GM21367 (cell line): ENCODE measurements around the gene RPTOR.

Source experiments
- ATAC-seq: cut with Tn5 transposase; IDR thresholded peaks from one replicate; pipeline ENCODE4 v1.9.1; 2021; ENCODE audit not compliant: unreplicated experiment

Gene RPTOR

GRCh38 chr17:80936723-80937122, 392.1 kb downstream of the RPTOR start:
- ATAC-seq: no peak

DNA sequence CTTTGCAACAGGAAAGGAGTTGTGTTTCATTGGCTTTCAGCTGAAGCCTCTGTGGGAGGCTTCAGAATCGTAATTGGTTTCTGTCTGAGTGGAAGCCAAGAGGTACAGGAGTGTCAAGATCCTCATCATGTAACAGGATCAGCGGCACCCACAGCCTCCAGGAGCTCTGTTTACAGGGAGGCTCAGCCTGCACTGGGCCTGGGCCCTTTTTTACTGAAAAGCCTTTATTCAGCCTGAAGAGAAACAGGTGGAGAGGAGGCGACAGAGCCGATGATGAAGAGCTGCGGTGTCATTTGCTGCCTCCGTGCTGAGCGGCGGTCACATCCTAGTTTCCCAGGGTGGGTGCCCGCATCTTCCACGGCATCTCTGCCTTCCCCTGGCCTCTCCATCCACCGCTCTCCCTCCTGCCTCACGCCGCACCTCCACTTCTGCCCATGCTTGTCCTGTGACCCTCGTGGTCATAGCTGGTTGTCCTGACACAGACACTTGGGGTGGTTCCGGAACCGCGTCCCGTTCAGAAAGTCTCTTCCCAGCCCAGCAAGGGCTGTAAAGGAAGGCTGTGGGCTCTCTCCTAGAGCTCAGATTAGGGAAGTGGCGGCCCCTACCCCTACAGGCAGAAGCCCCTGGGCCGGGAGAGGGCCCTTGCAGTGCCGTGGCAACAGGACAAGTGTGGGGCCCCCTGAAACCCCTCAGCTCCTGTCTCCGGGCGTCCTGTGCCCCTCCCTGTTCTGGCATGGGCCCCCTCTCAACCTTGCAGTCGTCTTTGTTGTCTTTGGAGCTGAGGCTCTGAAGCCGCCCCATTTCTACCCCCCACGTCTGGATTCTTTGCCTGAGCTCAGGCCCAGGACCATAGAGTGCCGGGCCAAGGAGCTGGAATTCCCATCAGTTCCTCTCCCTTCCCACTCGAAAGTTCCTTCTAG, 393.1 kb downstream of the RPTOR start:
- ATAC-seq: no peak

DNA sequence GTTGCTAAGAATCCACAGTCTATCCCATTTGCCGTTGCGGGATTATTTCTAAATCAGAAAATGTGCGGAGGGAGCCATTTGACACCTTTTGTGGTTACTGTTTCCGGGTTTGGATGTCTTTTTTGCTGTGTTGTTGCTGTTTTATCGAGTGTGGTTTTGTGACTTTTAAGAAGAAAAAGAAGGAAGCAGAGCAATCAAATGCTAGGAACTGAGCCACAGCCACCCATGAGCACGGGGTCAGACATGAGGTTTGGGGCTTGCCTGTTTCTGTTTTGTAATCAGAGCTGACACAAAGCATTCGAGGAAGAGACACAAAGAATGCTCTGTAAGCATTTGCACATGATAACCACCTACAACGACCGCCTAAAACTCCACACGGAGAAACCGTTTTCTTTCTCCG, 393.9 kb downstream of the RPTOR start:
- ATAC-seq: no peak

- ATAC-seq: no peak
Observed at GRCh38 chr17:80939151-80940145, 394.8 kb downstream of the RPTOR start.

DNA sequence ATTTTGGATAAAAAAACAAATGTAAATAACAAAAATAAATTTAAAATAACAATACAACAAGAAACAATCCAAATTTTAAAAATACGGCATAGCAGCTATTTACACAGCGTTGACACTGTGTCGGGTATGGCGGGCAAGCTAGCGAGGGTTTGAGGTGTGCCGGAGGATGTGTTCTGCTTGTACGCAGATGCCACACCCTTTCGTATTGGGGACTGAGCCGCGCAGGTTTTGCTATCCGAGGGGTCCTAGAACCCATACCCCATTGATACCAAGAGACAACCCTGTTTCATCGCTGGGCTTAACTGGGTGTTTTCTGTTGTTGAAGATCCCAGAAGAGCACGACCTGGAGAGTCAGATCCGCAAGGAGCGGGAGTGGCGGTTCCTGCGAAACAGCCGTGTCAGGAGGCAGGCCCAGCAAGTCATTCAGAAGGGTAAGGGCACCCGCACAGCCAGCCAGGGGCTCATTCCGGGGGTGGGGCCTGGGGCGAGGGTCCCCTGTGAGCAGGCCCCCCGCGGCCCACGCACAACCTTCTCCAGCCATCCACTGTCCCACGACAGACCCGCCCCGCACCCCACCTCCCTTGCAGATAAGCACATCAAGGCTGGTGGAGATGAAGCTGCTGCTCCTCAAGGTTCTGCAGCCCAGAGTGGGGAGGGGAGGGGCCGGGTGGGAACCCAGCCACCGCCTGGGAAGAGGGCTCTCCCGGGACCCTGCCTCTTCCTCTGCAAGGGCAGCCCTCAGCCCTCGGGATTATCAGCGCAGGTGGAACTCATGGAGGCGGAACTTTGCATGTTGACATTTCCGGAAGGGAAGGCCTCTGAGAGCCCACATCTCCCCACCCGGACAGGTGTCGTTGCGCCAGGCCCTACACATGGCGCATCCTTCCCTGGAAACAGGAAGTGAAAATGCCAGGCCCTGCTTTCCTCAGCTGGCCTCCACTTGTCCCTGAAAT, 395.8 kb downstream of the RPTOR start:
- ATAC-seq: no peak

GRCh38 chr17:80941171-80941570, 396.5 kb downstream of the RPTOR start:
- no peak for ATAC-seq

DNA sequence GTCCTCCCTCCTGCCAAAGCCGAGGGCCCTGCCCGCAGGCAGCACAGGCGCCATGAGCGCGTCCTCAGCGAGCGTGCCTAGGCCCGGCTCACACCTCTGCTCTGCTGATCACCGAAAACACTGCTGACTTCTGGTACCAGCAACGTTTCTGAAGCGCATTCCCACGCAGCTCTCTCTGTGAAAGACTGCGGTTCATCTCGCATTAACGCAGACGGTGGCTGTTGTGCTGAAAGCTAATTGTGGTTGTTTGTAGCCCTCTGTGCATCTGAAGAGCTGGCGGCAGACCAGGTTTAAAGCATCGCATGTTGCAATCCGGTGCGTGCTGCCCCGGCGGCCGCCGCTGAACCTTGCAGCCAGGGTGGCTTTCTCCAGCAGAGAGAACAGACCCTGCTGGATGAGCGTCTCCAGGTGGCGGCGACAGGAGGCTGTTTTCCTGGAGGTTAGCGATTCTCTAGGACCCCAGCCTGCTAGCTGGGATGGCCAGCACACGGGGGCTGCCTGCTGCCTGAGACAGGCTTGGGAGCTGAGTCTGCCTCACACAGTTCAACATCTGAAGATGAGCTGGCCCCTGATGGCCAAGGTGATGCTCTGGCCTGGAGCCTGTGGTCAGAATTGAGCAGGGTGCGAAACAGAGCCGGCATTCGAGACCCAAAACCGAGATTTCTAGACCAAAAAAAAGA, 397.2 kb downstream of the RPTOR start:
- no peak for ATAC-seq

DNA sequence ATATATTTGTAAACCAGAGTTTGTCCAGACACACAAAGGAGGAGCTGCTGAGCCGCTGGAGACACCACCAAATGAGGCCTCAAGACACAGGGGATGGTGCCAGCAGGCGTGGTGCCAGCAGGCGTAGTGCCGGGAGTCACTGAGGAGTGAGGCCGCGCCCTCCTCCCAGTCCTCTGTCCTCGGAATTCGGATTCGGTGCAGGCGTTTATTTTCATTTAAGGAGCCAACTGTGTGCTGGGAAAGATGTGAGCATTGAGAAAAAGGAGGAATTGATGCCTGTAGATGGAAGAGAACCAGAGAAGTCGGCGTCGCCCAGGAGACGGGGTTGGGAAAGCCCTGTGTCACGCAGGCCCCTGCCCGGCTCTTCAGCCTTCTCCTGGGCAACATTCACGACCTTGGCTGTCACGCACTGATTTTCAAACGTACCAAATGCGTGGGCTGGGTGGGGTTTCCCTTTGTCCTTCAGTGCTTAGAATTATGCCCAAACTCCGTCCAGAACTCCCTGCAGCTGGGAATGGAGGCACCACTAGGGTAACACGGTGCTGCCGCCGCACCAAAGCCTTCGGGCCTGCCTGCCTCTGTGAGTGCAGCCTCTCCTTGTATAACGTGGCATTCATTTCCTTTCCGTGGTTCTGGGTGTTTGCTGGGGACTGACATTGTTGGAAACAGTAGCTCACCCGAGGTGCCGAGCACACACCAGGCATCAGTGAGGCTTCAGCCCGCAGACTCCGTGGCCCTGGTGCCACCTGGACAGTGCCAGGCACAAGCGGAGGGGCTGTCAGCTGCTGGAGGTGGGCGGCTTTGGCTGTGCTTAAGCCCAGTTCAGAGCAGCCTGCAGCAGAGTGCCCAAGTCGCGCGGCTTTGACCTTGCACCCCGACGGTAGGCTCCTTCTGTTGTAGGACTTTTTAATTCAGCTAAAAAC, 398.0 kb downstream of the RPTOR start:
- no peak for ATAC-seq

DNA sequence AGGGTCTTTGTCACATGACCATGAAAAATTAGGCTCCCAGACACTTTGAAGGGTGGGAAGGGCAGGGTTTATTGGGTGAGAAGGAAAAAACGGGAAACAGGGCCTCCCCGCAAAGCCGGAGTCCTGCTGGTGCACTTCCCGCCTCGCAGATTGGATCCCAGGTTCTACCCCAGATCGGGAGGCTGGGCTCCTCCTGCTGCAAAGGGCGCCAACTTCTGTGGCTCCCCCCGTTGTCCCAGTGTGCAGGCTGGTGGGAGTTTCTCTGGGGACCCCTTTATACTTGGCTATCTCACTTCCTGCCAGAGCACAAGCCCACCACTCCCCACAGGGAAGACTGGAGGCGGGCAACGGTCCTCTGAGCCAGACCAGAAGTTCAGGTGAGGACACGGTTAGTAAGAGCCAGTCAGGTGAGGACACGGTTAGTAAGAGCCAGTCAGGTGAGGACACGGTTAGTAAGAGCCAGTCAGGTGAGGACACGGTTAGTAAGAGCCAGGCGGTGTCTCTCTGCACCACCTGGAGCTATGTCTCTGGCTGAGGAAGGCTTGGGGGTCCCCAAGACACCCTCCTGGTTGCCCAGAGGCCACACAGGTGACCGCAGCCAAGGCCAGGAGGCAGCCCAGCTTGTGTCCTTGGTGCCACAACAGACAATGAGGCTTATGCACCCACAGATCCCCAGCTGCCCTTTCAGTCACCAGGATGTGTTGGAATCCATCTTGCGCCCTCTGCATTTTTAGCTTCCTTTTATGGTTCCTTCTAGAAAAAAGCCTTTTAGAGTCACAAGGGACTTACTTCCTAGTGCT, 398.9 kb downstream of the RPTOR start:
- ATAC-seq: no peak

DNA sequence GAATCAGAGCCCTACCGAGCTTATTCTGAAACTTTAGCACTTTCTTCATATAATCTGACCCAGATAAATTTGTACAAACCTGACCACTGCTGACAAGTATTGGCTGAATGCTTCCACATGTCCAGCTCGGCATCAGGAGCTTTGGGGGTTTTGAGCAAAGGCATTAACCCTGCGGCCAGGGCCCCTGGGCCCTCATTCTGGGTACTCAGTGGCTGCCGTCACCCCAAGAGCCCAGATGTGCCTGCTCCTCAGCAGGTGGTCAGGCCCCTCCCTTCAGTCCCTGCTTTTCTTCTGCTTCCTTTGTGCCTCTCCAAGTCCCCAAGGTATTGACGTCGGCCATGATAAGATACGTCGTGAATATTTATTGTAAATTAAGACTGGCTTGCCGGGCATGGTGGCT, 399.7 kb downstream of the RPTOR start:
- no peak for ATAC-seq

GRCh38 chr17:80945736-80946135, 401.1 kb downstream of the RPTOR start:
- no peak for ATAC-seq

- no peak for ATAC-seq
Observed at GRCh38 chr17:80946449-80946848, 401.8 kb downstream of the RPTOR start.

DNA sequence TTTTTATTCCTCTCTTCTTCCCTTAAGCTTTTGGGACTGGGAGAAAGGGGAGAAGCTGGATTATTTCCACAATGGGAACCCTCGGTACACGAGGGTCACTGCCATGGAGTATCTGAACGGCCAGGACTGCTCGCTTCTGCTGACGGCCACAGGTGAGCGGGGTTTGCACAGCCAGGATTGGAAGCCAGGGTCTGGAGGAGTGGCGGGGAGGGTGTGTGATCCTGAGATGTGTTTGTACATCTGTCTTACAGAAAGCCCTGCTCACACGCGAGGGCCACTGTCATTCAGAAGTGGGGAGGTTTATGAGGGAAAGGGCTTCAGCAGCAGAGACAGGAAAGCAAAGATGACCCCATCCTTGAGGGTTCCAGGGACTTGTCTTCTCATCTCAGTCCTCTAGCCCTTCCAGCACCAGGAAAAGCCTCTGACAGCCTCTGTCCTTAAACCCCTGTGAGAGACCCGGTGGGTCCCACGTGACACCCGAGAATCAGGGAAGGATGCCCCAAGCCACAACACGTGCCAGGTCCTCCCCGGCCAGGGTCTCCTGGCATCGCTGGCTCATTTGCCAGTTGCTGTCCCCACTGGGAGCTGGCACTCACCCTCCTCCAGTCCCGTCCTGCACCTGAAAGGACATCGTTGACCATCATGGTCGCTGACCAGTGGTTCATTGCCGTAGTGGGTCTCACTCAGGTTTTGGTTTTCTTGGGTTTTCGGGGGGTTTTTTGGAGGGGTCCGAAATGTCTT, 402.7 kb downstream of the RPTOR start:
- no peak for ATAC-seq

- no peak for ATAC-seq
Observed at GRCh38 chr17:80948019-80948975, 403.7 kb downstream of the RPTOR start.

- ATAC-seq: no peak
Observed at GRCh38 chr17:80948976-80949450, 404.4 kb downstream of the RPTOR start.
